ENCODE measurements around the gene MDFIC2.

Gene MDFIC2

GRCh38 chr3:70312336-70312735, at the start of gene MDFIC2:
Gene MDFIC2 (minus strand): TSS chr3:70312638. CDS start chr3:70311973, 665 bp downstream.
- no peak for DNase-seq
- H2AFZ ChIP-seq (ENCODE audit: low read length) = no peak within 1 kb of the TSS

GRCh38 chr3:70360979-70361760, 48.7 kb upstream of the MDFIC2 start:
- no peak overlapping the region for H3K4me2 ChIP-seq (ENCODE audit: low read depth, low read length)
- no peak overlapping the region for H2AFZ ChIP-seq (ENCODE audit: low read length)
- no peak overlapping the region for H3K27ac ChIP-seq (ENCODE audit: low read length)
- no peaks in the 10 kb centered on the region for H3K9me2 ChIP-seq (replicated peaks; ENCODE audit: insufficient read depth, low read length)
- no peaks in the 10 kb centered on the region for H3K36me3 ChIP-seq (replicated peaks; ENCODE audit: insufficient read depth, low read length)
- H3K4me3 ChIP-seq (ENCODE audit: low read length) = no peak overlapping the region
- H3K9me3 ChIP-seq (replicated peaks; ENCODE audit: insufficient read depth, low read length) = no peaks in the 10 kb centered on the region
- H3K4me1 ChIP-seq (ENCODE audit: low read length) = no peaks in the 10 kb centered on the region
- TF ChIP-seq EZH2phosphoT487 (IDR thresholded peaks at IDR 0.05; ENCODE audit: low read length) (no peak), EZH2 (optimal IDR thresholded peaks at IDR 0.05; ENCODE audit: low read depth, low read length) (no peak), CTCF (IDR thresholded peaks at IDR 0.05; ENCODE audit: low read length) (no peak)
- DNase-seq = no peak
- no peak overlapping the region for H3K9ac ChIP-seq (ENCODE audit: low read length)
- no peaks in the 10 kb centered on the region for H4K20me1 ChIP-seq (ENCODE audit: insufficient read depth, low read length)
- no peaks in the 10 kb centered on the region for H3K27me3 ChIP-seq (replicated peaks; ENCODE audit: insufficient read depth, low read length)
- no peaks in the 10 kb centered on the region for H3F3A ChIP-seq (ENCODE audit: insufficient read depth, low read length)
- no peaks in the 10 kb centered on the region for H3K79me2 ChIP-seq (ENCODE audit: low read length)

More at GRCh38 chr3:70312336-70312735, at the start of gene MDFIC2:
- Histone ChIP-seq H3K4me1 (ENCODE audit: low read length) (no peaks in the 10 kb centered on the region), H3K9me3 (replicated peaks; ENCODE audit: insufficient read depth, low read length) (no peaks in the 10 kb centered on the region), H3K9me2 (replicated peaks; ENCODE audit: insufficient read depth, low read length) (no peaks in the 10 kb centered on the region), H3K4me3 (ENCODE audit: low read length) (no peak within 1 kb of the TSS), H3K27ac (ENCODE audit: low read length) (no peak within 1 kb of the TSS), H3K4me2 (ENCODE audit: low read depth, low read length) (no peak within 1 kb of the TSS), H3K36me3 (replicated peaks; ENCODE audit: insufficient read depth, low read length) (no peaks in the 10 kb centered on the region), H3K27me3 (replicated peaks; ENCODE audit: insufficient read depth, low read length) (no peaks in the 10 kb centered on the region), H3F3A (ENCODE audit: insufficient read depth, low read length) (no peaks in the 10 kb centered on the region), H4K20me1 (ENCODE audit: insufficient read depth, low read length) (no peaks in the 10 kb centered on the region), H3K79me2 (ENCODE audit: low read length) (no peaks in the 10 kb centered on the region), H3K9ac (ENCODE audit: low read length) (no peak within 1 kb of the TSS)
- no peak for TF ChIP-seq EZH2 (optimal IDR thresholded peaks at IDR 0.05; ENCODE audit: low read depth, low read length)
- TF ChIP-seq EZH2phosphoT487 (IDR thresholded peaks at IDR 0.05; ENCODE audit: low read length) = no peak
- TF ChIP-seq CTCF (IDR thresholded peaks at IDR 0.05; ENCODE audit: low read length) = no peak

GRCh38 chr3:70359711-70360110, 47.3 kb upstream of the MDFIC2 start:
- no peaks in the 10 kb centered on the region for H3K27me3 ChIP-seq (replicated peaks; ENCODE audit: insufficient read depth, low read length)

More at GRCh38 chr3:70359711-70360110, 47.3 kb upstream of the MDFIC2 start:
- no peaks in the 10 kb centered on the region for H3F3A ChIP-seq (ENCODE audit: insufficient read depth, low read length)
- H3K4me2 ChIP-seq (ENCODE audit: low read depth, low read length) = no peak overlapping the region
- H3K9ac ChIP-seq (ENCODE audit: low read length) = no peak overlapping the region
- DNase-seq = no peak
- H4K20me1 ChIP-seq (ENCODE audit: insufficient read depth, low read length) = no peaks in the 10 kb centered on the region
- no peaks in the 10 kb centered on the region for H3K4me1 ChIP-seq (ENCODE audit: low read length)
- H3K79me2 ChIP-seq (ENCODE audit: low read length) = no peaks in the 10 kb centered on the region
- no peak overlapping the region for H3K27ac ChIP-seq (ENCODE audit: low read length)
- TF ChIP-seq EZH2 (optimal IDR thresholded peaks at IDR 0.05; ENCODE audit: low read depth, low read length) (no peak), EZH2phosphoT487 (IDR thresholded peaks at IDR 0.05; ENCODE audit: low read length) (no peak), CTCF (IDR thresholded peaks at IDR 0.05; ENCODE audit: low read length) (no peak)
- no peaks in the 10 kb centered on the region for H3K9me2 ChIP-seq (replicated peaks; ENCODE audit: insufficient read depth, low read length)
- H3K36me3 ChIP-seq (replicated peaks; ENCODE audit: insufficient read depth, low read length) = no peaks in the 10 kb centered on the region
- H3K4me3 ChIP-seq (ENCODE audit: low read length) = no peak overlapping the region
- H3K9me3 ChIP-seq (replicated peaks; ENCODE audit: insufficient read depth, low read length) = no peaks in the 10 kb centered on the region
- H2AFZ ChIP-seq (ENCODE audit: low read length) = no peak overlapping the region

Measured in MM.1S (cell line).